Hepatocyte (in vitro differentiated cells): Measurements from ENCODE around the gene MUL1.

ENCODE experiments used
- CTCF ChIP-seq: fragments of 200-600 bp; sonication (generic); IDR thresholded peaks from 2 replicates; pipeline ENCODE4 v1.5.1; 2016; ENCODE audit warnings: antibody characterized with exemption, mild to moderate bottlenecking; ENCODE audit not compliant: poor library complexity
- EZH2 ChIP-seq: fragments of 200-600 bp; sonication (generic); IDR thresholded peaks from 2 replicates; pipeline ENCODE4 v1.6.1; 2016; ENCODE audit warnings: antibody characterized with exemption, mild to moderate bottlenecking, borderline replicate concordance
- EZH2phosphoT487 ChIP-seq: fragments of 200-600 bp; sonication (generic); IDR thresholded peaks from one replicate; pipeline ENCODE4 v1.6.1; 2018; ENCODE audit warnings: antibody characterized with exemption, mild to moderate bottlenecking, low read depth, moderate library complexity; ENCODE audit not compliant: unreplicated experiment, severe bottlenecking

DNA sequence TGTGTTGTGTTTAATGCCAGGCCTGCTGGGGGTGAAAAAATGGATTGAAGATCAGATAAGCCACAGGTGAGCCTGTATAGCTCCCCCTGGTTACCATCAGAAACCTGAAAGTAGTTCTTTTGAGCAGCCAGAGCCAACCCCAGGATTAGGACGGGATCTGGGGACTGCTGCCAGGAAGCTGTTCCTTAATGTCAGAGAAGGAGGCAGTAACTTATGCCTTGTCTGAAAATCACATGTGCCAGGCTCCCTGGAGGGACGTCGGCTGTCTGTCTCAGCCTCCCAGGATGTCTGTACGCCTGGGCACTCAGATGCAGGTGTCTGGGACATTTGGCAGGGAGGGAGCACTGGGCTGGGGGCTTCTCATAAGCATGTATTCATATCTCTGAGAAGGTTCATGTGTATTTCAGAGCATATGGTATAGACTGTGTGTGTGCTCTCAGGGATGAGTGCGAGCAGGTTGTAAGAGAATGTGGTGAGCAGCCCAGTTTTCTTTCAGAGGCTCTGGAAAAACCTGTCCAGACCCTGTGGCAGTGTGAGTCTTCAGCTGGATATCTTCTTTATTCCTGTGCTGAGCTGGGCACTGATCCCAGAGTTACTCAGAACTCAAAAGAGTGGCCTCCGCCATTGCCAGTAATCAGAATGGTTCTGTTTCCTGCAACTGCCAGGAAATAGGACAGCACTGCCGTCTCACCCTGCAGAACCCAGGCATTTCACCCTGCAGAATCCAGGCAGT lies 47.2 kb upstream of the MUL1 start:
- TF ChIP-seq CTCF (no peak), EZH2 (no peak), EZH2phosphoT487 (no peak)
